GM10266 (cell line): ENCODE measurements around the gene RAB11FIP3.

ENCODE experiments used
- DNase-seq: peaks from one replicate; pipeline ENCODE4 v3.0.0; 2012; ENCODE audit errors: extremely low spot score
- CTCF ChIP-seq: IDR thresholded peaks from 2 replicates; pipeline ENCODE4 v1.5.1; 2012; ENCODE audit warnings: mild to moderate bottlenecking, low read depth; ENCODE audit not compliant: control insufficient read depth, insufficient read depth; ENCODE audit errors: missing control alignments

Gene RAB11FIP3

DNA sequence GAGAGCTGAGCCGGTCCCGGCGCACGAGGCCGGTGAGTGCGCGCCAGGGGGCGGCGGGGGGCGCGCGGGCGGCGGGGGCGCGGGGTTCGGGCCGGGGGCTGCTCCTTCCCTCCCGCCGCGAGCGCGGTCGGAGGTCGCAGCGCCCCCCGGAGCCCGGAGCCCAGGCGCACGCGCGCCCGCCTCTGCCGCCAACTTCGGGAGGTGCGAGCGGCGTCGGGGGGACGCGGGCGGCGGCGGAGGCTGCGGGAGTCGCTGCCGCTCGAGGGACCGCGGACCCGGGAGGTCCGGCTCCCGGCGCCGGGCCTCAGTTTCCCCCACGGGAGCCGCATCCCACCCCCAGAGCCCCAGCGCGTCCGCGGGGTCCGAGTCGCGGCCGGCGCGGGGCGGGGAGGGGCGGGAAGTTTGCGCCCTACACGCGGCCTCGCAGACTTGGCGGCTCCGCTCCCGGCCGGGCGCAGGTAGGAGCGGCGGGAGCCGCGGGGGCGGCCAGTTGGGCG, 134.8 kb downstream of the RAB11FIP3 start, which contains the start of gene PRR35:
Gene PRR35 (plus strand): TSS at position 191 of the 497 bp plus-strand sequence. CDS start 2,901 bp downstream, outside the sequence.
- TF ChIP-seq CTCF = no peak
- DNase-seq = no peak

GRCh38 chr16:560701-561412, 135.4 kb downstream of the RAB11FIP3 start:
- no peak for DNase-seq

DNA sequence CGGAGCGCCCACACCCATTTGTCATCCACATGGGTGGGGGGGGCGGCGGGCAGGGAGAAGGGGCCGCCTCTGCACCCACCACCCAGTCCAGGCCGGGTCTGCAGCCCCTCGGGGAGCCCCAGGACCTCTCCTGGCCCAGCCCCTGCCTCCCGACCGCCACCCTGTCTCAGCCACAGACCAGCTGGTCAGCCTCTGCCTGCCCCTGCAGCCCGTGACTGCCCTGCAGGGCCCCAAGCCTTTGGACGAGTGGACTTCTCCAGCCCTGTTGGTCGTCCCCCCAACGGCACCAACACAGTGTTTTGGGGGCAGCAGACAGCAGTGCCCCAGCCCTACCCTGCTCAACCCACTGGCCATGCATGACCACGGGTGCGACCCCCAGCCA, 136.0 kb downstream of the RAB11FIP3 start:
- DNase-seq = no peak
- no peak for TF ChIP-seq CTCF

More at GRCh38 chr16:560701-561412, 135.4 kb downstream of the RAB11FIP3 start:
- no peak for TF ChIP-seq CTCF

GRCh38 chr16:561957-562938, 136.8 kb downstream of the RAB11FIP3 start:
- no peak for DNase-seq
- no peak for TF ChIP-seq CTCF

DNA sequence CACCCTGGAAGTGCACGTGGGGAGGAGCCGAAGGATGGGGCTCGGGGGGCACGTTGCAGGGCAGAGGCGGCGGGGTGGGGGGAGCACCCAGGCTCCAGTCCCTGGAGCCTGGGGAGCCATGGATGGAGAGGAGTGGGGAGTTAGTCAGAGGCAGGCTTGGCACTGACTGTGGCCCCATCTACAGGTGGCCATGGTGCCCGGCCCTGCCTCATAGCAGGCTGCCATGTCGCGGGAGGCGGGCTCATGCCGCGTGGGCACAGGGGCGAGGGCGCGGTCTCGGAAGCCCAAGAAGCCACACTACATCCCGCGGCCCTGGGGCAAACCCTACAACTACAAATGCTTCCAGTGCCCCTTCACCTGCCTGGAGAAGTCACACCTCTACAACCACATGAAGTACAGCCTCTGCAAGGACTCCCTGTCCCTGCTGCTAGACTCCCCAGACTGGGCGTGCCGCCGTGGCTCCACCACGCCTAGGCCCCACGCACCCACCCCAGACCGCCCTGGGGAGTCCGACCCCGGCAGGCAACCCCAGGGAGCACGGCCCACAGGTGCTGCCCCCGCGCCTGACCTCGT, 137.7 kb downstream of the RAB11FIP3 start:
- no peak for TF ChIP-seq CTCF
- DNase-seq = no peak

- TF ChIP-seq CTCF = no peak
- DNase-seq = no peak
Observed at GRCh38 chr16:564690-565418, 139.4 kb downstream of the RAB11FIP3 start.
